ENCODE measurements around the gene BHMT.

DNA sequence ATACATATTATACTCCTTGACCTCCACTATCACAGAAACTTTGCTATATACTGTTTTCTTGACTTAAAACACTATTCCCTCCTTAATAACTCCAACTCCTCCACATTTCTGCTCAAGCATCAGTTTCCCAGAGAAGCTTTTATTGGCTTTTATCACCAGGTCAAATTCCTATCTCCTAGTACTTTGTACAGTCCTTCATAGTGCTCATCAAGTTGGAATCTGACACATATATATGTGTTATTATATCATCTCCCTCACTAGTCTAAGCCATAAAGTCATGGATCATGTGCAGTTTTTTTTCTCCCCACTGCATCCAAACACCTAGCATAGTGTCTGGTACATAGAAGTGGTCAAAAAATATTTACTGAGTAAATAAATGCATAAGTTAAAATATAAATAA lies 59.1 kb downstream of the BHMT start:
- TF ChIP-seq EZH2 (IDR thresholded peaks at IDR 0.05; ENCODE audit: low read depth), result no peak
- TF ChIP-seq, protein P1, sequence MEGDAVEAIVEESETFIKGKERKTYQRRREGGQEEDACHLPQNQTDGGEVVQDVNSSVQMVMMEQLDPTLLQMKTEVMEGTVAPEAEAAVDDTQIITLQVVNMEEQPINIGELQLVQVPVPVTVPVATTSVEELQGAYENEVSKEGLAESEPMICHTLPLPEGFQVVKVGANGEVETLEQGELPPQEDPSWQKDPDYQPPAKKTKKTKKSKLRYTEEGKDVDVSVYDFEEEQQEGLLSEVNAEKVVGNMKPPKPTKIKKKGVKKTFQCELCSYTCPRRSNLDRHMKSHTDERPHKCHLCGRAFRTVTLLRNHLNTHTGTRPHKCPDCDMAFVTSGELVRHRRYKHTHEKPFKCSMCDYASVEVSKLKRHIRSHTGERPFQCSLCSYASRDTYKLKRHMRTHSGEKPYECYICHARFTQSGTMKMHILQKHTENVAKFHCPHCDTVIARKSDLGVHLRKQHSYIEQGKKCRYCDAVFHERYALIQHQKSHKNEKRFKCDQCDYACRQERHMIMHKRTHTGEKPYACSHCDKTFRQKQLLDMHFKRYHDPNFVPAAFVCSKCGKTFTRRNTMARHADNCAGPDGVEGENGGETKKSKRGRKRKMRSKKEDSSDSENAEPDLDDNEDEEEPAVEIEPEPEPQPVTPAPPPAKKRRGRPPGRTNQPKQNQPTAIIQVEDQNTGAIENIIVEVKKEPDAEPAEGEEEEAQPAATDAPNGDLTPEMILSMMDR (conservative IDR thresholded peaks at IDR 0.05), result no peak
